Activated naive CD4-positive, alpha-beta T cell treated with anti-CD3 and anti-CD28 coated beads, Interleukin-2, amount 10 ng/mL, durations not matched to agents 7 days and 5 days (primary cell): ENCODE measurements around the gene SLC44A1.
A peak's percentile ranks its signal among the peaks of the same experiment; 100 is the strongest.

Experiments
- CTCF ChIA-PET: fragments of 350-600 bp; sonication (Branson Sonifier 250); formaldehyde crosslinking; loops from one replicate; lab custom pipeline; 2021; ENCODE audit warnings: antibody characterized with exemption; lab: Charles Lee
- DNase-seq: peaks from one replicate; pipeline ENCODE4 v3.0.0-alpha.2; 2020
- H3K27ac Mint-ChIP-seq: one replicate; pipeline ENCODE4 v1.8.0; 2021; ENCODE audit warnings: mild to moderate bottlenecking, moderate library complexity, mixed read lengths
- H3K27me3 Mint-ChIP-seq: one replicate; pipeline ENCODE4 v1.8.0; 2021; ENCODE audit warnings: mild to moderate bottlenecking, mixed read lengths
- H3K36me3 Mint-ChIP-seq: one replicate; pipeline ENCODE4 v1.8.0; 2021; ENCODE audit warnings: mixed read lengths
- H3K4me1 Mint-ChIP-seq: one replicate; pipeline ENCODE4 v1.8.0; 2021; ENCODE audit warnings: mixed read lengths
- H3K4me3 Mint-ChIP-seq: one replicate; pipeline ENCODE4 v1.8.0; 2021; ENCODE audit warnings: mild to moderate bottlenecking, moderate library complexity, mixed read lengths
- H3K9me3 Mint-ChIP-seq: one replicate; pipeline ENCODE4 v1.8.0; 2021; ENCODE audit warnings: mixed read lengths

The SLC44A1 gene

GRCh38 chr9:105331755-105332154, 87.3 kb downstream of the SLC44A1 start:
- no peak overlapping the region for H3K27ac Mint-ChIP-seq
- no peaks in the 10 kb centered on the region for H3K9me3 Mint-ChIP-seq
- H3K36me3 Mint-ChIP-seq: no peaks in the 10 kb centered on the region

GRCh38 chr9:105332471-105332870, 88.0 kb downstream of the SLC44A1 start:
- Mint-ChIP-seq H3K4me1 (peaks cover 5% of the 10 kb centered on the region), H3K27me3 (no peaks in the 10 kb centered on the region), H3K36me3 (no peaks in the 10 kb centered on the region), H3K27ac (no peak overlapping the region), H3K9me3 (no peaks in the 10 kb centered on the region), H3K4me3 (no peak overlapping the region)
- CTCF ChIA-PET: no interaction called here
- no peak for DNase-seq

More at GRCh38 chr9:105331755-105332154, 87.3 kb downstream of the SLC44A1 start:
- no peak for DNase-seq
- CTCF ChIA-PET: no interaction called here
- Mint-ChIP-seq H3K27me3 (no peaks in the 10 kb centered on the region), H3K4me3 (no peak overlapping the region), H3K4me1 (peaks cover 5% of the 10 kb centered on the region)

- Mint-ChIP-seq H3K36me3 (no peaks in the 10 kb centered on the region), H3K27ac (no peak overlapping the region), H3K4me3 (no peak overlapping the region), H3K4me1 (peaks cover 5% of the 10 kb centered on the region), H3K27me3 (no peaks in the 10 kb centered on the region), H3K9me3 (no peaks in the 10 kb centered on the region)
- CTCF ChIA-PET: no interaction called here
- DNase-seq: no peak
These were observed 88.6 kb downstream of the SLC44A1 start for GRCh38 chr9:105333076-105333475.

- CTCF ChIA-PET: no interaction called here
- H3K4me1 Mint-ChIP-seq: peaks cover 5% of the 10 kb centered on the region
- no peak overlapping the region for H3K4me3 Mint-ChIP-seq
- no peaks in the 10 kb centered on the region for H3K27me3 Mint-ChIP-seq
- H3K27ac Mint-ChIP-seq: no peak overlapping the region
- H3K36me3 Mint-ChIP-seq: no peaks in the 10 kb centered on the region
- no peak for DNase-seq
- no peaks in the 10 kb centered on the region for H3K9me3 Mint-ChIP-seq
These were observed 89.4 kb downstream of the SLC44A1 start for GRCh38 chr9:105333811-105334210.

GRCh38 chr9:105338308-105338707, 93.9 kb downstream of the SLC44A1 start:
- CTCF ChIA-PET: interaction anchor here (1.3 kb wide), 1 partner anchor 20 kb away, joined by 3 read pairs; no protein-coding TSS in a partner anchor
- H3K4me1 Mint-ChIP-seq: peaks cover 20% of the 10 kb centered on the region
- H3K36me3 Mint-ChIP-seq: no peaks in the 10 kb centered on the region
- H3K4me3 Mint-ChIP-seq: no peak overlapping the region
- DNase-seq: no peak
- no peaks in the 10 kb centered on the region for H3K9me3 Mint-ChIP-seq
- no peak overlapping the region for H3K27ac Mint-ChIP-seq
- no peaks in the 10 kb centered on the region for H3K27me3 Mint-ChIP-seq

GRCh38 chr9:105339849-105340248, 95.4 kb downstream of the SLC44A1 start:
- CTCF ChIA-PET: no interaction called here
- Mint-ChIP-seq H3K4me1 (peaks cover 20% of the 10 kb centered on the region), H3K27ac (no peak overlapping the region), H3K27me3 (no peaks in the 10 kb centered on the region), H3K9me3 (no peaks in the 10 kb centered on the region), H3K4me3 (no peak overlapping the region), H3K36me3 (no peaks in the 10 kb centered on the region)
- DNase-seq: no peak

- no peak for DNase-seq
- H3K9me3 Mint-ChIP-seq: no peaks in the 10 kb centered on the region
- CTCF ChIA-PET: no interaction called here
- H3K36me3 Mint-ChIP-seq: no peaks in the 10 kb centered on the region
- H3K4me3 Mint-ChIP-seq: peak overlapping the region; percentile 20
- peak overlapping the region; percentile 53 for H3K27ac Mint-ChIP-seq
- no peaks in the 10 kb centered on the region for H3K27me3 Mint-ChIP-seq
- peaks cover 20% of the 10 kb centered on the region for H3K4me1 Mint-ChIP-seq
These were observed 97.1 kb downstream of the SLC44A1 start for GRCh38 chr9:105341434-105342146.

- Mint-ChIP-seq H3K9me3 (no peaks in the 10 kb centered on the region), H3K4me3 (peak overlapping the region; percentile 20), H3K36me3 (no peaks in the 10 kb centered on the region), H3K27ac (peak overlapping the region; percentile 53), H3K4me1 (peaks cover 20% of the 10 kb centered on the region), H3K27me3 (no peaks in the 10 kb centered on the region)
- CTCF ChIA-PET: no interaction called here
- no peak for DNase-seq
These were observed 97.7 kb downstream of the SLC44A1 start for GRCh38 chr9:105342147-105342505.

GRCh38 chr9:105344283-105344682, 99.8 kb downstream of the SLC44A1 start:
- Mint-ChIP-seq H3K4me1 (peaks cover 20% of the 10 kb centered on the region), H3K36me3 (peaks cover 1% of the 10 kb centered on the region), H3K27me3 (no peaks in the 10 kb centered on the region), H3K9me3 (no peaks in the 10 kb centered on the region), H3K4me3 (no peak overlapping the region), H3K27ac (no peak overlapping the region)
- CTCF ChIA-PET: no interaction called here
- DNase-seq: no peak

- H3K27ac Mint-ChIP-seq: no peak overlapping the region
- peaks cover 14% of the 10 kb centered on the region for H3K4me1 Mint-ChIP-seq
- H3K27me3 Mint-ChIP-seq: no peaks in the 10 kb centered on the region
- peaks cover 1% of the 10 kb centered on the region for H3K36me3 Mint-ChIP-seq
- H3K9me3 Mint-ChIP-seq: no peaks in the 10 kb centered on the region
- CTCF ChIA-PET: no interaction called here
- H3K4me3 Mint-ChIP-seq: no peak overlapping the region
- DNase-seq: no peak
These were observed 101.2 kb downstream of the SLC44A1 start for GRCh38 chr9:105345626-105346025.

- Mint-ChIP-seq H3K9me3 (no peaks in the 10 kb centered on the region), H3K4me1 (peaks cover 14% of the 10 kb centered on the region), H3K4me3 (no peak overlapping the region), H3K27ac (no peak overlapping the region), H3K27me3 (no peaks in the 10 kb centered on the region), H3K36me3 (peaks cover 1% of the 10 kb centered on the region)
- no peak for DNase-seq
- CTCF ChIA-PET: no interaction called here
These were observed 101.8 kb downstream of the SLC44A1 start for GRCh38 chr9:105346273-105346672.

- H3K27me3 Mint-ChIP-seq: no peaks in the 10 kb centered on the region
- DNase-seq: no peak
- H3K9me3 Mint-ChIP-seq: no peaks in the 10 kb centered on the region
- no peak overlapping the region for H3K27ac Mint-ChIP-seq
- no peak overlapping the region for H3K4me3 Mint-ChIP-seq
- no peaks in the 10 kb centered on the region for H3K36me3 Mint-ChIP-seq
- H3K4me1 Mint-ChIP-seq: peaks cover 5% of the 10 kb centered on the region
- CTCF ChIA-PET: no interaction called here
These were observed 110.0 kb downstream of the SLC44A1 start for GRCh38 chr9:105354448-105354847.

GRCh38 chr9:105355781-105356180, 111.3 kb downstream of the SLC44A1 start:
- peak; percentile 38 for DNase-seq
- Mint-ChIP-seq H3K9me3 (no peaks in the 10 kb centered on the region), H3K27me3 (no peaks in the 10 kb centered on the region), H3K36me3 (no peaks in the 10 kb centered on the region), H3K4me1 (peaks cover 11% of the 10 kb centered on the region), H3K27ac (no peak overlapping the region), H3K4me3 (no peak overlapping the region)
- CTCF ChIA-PET: no interaction called here

GRCh38 chr9:105357937-105358336, 113.5 kb downstream of the SLC44A1 start:
- CTCF ChIA-PET: interaction anchor here (0.6 kb wide), 1 partner anchor 38 kb away, joined by 3 read pairs; no protein-coding TSS in a partner anchor
- Mint-ChIP-seq H3K27me3 (no peaks in the 10 kb centered on the region), H3K36me3 (no peaks in the 10 kb centered on the region), H3K27ac (no peak overlapping the region), H3K4me3 (no peak overlapping the region), H3K9me3 (no peaks in the 10 kb centered on the region), H3K4me1 (peaks cover 17% of the 10 kb centered on the region)
- no peak for DNase-seq

- CTCF ChIA-PET: interaction anchor here (0.8 to 1.5 kb wide), 4 partner anchors 10 to 198 kb away, joined by 3 to 4 read pairs (median 4); partner anchors contain the start of gene SLC44A1
- no peak for DNase-seq
These were observed 115.4 kb downstream of the SLC44A1 start for GRCh38 chr9:105359892-105360291.

More at GRCh38 chr9:105359892-105360291, 115.4 kb downstream of the SLC44A1 start:
- no peak overlapping the region for H3K4me3 Mint-ChIP-seq
- H3K36me3 Mint-ChIP-seq: peaks cover 2% of the 10 kb centered on the region
- no peaks in the 10 kb centered on the region for H3K27me3 Mint-ChIP-seq
- H3K27ac Mint-ChIP-seq: no peak overlapping the region
- H3K4me1 Mint-ChIP-seq: peaks cover 17% of the 10 kb centered on the region
- H3K9me3 Mint-ChIP-seq: no peaks in the 10 kb centered on the region
